ENCODE measurements around the gene SEMA4F.

- TF ChIP-seq CTCF (optimal IDR thresholded peaks at IDR 0.05 in 1 of 3, IDR thresholded peaks at IDR 0.05 in 1 of 3, conservative IDR thresholded peaks at IDR 0.05 in 1 of 3; ENCODE audit: extremely low read depth in 1 of 3, insufficient read depth in 2 of 3, low read length in 3 of 3) (no peak), EZH2 (IDR thresholded peaks at IDR 0.05; ENCODE audit: low read length) (no peak)
These were observed 40.2 kb downstream of the SEMA4F start for GRCh38 chr2:74694281-74694680.

All from keratinocyte (primary cell).